OCI-LY7 (cell line): ENCODE results near the gene ZBTB7A.

Experiments
- EZH2phosphoT487 ChIP-seq: fragments of 200-600 bp; sonication (generic); IDR thresholded peaks from 2 replicates; pipeline ENCODE4 v1.6.1; 2018; ENCODE audit warnings: low read depth, borderline replicate concordance, mild to moderate bottlenecking, mixed run types, antibody characterized with exemption, low read length, moderate library complexity, mixed read lengths
- TF ChIP-seq, protein P1 (sequence below): fragments of 200-600 bp; sonication (generic); conservative IDR thresholded peaks from 2 replicates; pipeline ENCODE4 v1.5.1; 2014; ENCODE audit warnings: mild to moderate bottlenecking, antibody characterized with exemption, low read length, moderate library complexity, mixed read lengths

DNA sequence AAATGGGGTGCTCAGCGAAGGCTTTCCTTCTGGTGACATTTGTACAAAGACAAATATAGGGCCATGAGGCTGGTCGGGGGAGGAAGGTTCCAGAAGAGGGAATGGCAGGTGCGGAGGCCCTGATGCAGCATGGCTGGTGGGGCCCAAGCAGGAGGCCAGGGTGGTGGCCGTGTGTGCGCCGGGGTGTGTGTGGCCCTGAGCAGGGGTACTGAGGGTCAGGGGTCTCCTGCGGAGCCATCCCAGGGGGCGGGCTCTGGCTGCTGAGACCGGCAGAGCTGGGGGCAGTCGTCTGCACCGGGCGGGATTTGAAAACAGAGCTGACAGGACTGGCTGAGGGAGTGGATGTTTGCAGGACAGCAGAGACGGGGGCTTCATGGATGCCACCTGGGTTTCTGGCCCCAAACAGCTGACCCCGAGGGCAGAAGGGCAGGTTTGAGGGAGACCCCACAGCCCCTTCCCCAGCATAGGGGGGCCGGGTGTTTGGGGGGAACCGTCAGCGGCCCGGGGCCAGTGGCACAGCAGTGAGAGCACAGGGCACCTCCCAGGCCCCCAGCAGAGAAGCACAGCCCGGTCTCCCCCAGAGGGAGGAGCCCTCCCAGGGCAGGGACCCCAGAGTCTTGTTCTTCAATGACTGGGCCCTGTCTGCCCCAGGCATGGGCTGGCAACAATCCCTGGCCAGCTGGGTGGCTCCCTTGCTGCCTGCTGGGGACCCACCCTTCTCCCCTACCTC lies 47.8 kb downstream of the ZBTB7A start:
- TF ChIP-seq, protein P1, sequence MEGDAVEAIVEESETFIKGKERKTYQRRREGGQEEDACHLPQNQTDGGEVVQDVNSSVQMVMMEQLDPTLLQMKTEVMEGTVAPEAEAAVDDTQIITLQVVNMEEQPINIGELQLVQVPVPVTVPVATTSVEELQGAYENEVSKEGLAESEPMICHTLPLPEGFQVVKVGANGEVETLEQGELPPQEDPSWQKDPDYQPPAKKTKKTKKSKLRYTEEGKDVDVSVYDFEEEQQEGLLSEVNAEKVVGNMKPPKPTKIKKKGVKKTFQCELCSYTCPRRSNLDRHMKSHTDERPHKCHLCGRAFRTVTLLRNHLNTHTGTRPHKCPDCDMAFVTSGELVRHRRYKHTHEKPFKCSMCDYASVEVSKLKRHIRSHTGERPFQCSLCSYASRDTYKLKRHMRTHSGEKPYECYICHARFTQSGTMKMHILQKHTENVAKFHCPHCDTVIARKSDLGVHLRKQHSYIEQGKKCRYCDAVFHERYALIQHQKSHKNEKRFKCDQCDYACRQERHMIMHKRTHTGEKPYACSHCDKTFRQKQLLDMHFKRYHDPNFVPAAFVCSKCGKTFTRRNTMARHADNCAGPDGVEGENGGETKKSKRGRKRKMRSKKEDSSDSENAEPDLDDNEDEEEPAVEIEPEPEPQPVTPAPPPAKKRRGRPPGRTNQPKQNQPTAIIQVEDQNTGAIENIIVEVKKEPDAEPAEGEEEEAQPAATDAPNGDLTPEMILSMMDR, result no peak
- TF ChIP-seq EZH2phosphoT487, result no peak
